AG04450 (cell line): ENCODE measurements around the gene C16orf46. TPM values are rescaled to one million over a fixed set of nuclear protein-coding genes. Genes with fewer than 3 reads are reported as not detected.

Experiments used
- polyA plus RNA-seq: library from polyadenylated mRNA; depleted of rRNA; stranded (reverse); fragments of >200 nt; gene quantifications from 2 replicates; pipeline ENCODE4 v1.2.3, GENCODE V29; 2011; rRNA removed
- small RNA-seq: library from RNA; depleted of rRNA; stranded (forward); fragments of <200 nt; gene quantifications from one replicate; pipeline ENCODE3, GENCODE V24; 2012; ENCODE audit warnings: low read depth; ENCODE audit not compliant: insufficient read length

The C16orf46 gene
- polyA plus RNA-seq, 1 experiment = 0.33 TPM

Small RNAs within 50 kb of the gene (small RNA-seq; reads per million reads assigned to genes)
- gene AC092718.3 (not detected), gene RNU6-1191P (not detected)

Other genes starting within 250 kb of the C16orf46 start
- gene CMC2, start 70.4 kb downstream of the C16orf46 start, polyA plus RNA-seq = 74.7 and 85.2 TPM in 2 replicates
- gene CENPN, start 70.0 kb downstream of the C16orf46 start, polyA plus RNA-seq = 16.2 and 23.1 TPM in 2 replicates
- 38.1 and 48.1 TPM in 2 replicates for gene ATMIN, start 41.4 kb downstream of the C16orf46 start, polyA plus RNA-seq
- 16.1 and 26.7 TPM in 2 replicates for gene GCSH, start 19.2 kb upstream of the C16orf46 start, polyA plus RNA-seq
- not detected in 2 replicates for gene BCO1, start 161.5 kb upstream of the C16orf46 start, polyA plus RNA-seq
- 3.3 and 4.3 TPM in 2 replicates for gene GAN, start 237.7 kb upstream of the C16orf46 start, polyA plus RNA-seq